GM12878 (cell line): ENCODE data around the gene LEF1. TPM values are rescaled to one million over a fixed set of nuclear protein-coding genes. Genes with fewer than 3 reads are reported as not detected.

Source experiments
- ATAC-seq: fragments of 200-7000 bp; cut with Tn5 transposase; 3 replicates; pipeline ENCODE4 v1.9.1; 2020; ENCODE audit warnings: mild to moderate bottlenecking, moderate library complexity
- BruUV-seq: library from RNA; stranded (reverse); fragments of 400-500 nt; replicated peaks from 2 replicates; lab custom pipeline; 2021; lab: Mats Ljungman, UMichigan
- CTCF ChIA-PET: fragments of 300-600 bp; sonication (Branson Sonifier 250); formaldehyde crosslinking; extraction: SDS; loops from one replicate; lab custom pipeline; 2021; ENCODE audit warnings: inconsistent platforms; lab: Yijun Ruan, JAX
- POLR2A ChIA-PET: fragments of 350-600 bp; formaldehyde crosslinking; extraction: SDS; loops from one replicate; lab custom pipeline; 2021; ENCODE audit warnings: inconsistent platforms; lab: Charles Lee
- RAD21 ChIA-PET: fragments of 300-600 bp; sonication (Branson Sonifier 250); formaldehyde crosslinking; loops from one replicate; lab custom pipeline; 2023; ENCODE audit warnings: antibody characterized with exemption; ENCODE audit not compliant: unreplicated experiment; lab: Charles Lee
- SMC1A ChIA-PET: fragments of 300-600 bp; sonication (Branson Sonifier 250); formaldehyde crosslinking; loops from one replicate; lab custom pipeline; 2023; ENCODE audit not compliant: unreplicated experiment, uncharacterized antibody; lab: Charles Lee
- DNase-seq: peaks from one replicate; pipeline ENCODE4 v3.0.0-alpha.2; 2011; ENCODE audit warnings: low read depth, low spot score
- FAIRE-seq: peaks from 3 replicates; lab custom pipeline; 2011; peaks lifted over from hg19 to GRCh38; lab: Jason Lieb, UNC
- H2AFZ ChIP-seq: 2 replicates; pipeline ENCODE4 v1.6.0; 2011; ENCODE audit warnings: low read depth, low read length, control low read depth; ENCODE audit not compliant: control insufficient read depth
- H3K27ac ChIP-seq: 2 replicates; pipeline ENCODE4 v1.5.1; 2011; ENCODE audit warnings: control low read depth; ENCODE audit not compliant: control insufficient read depth, insufficient read depth
- H3K27me3 ChIP-seq, 2 experiments: replicated peaks in 1 of 2; 2 replicates each; pipeline versions ENCODE4 v1.6.0 to v1.6.1; 2011; ENCODE audit warnings: low read length in 1 of 2; ENCODE audit not compliant: control insufficient read depth in 2 of 2, insufficient read depth in 2 of 2
- H3K36me3 ChIP-seq, 2 experiments: 2 replicates each; pipeline ENCODE4 v1.5.1; 2011; ENCODE audit warnings: low read length in 1 of 2; ENCODE audit not compliant: control insufficient read depth in 2 of 2, insufficient read depth in 2 of 2
- H3K4me1 ChIP-seq: 2 replicates; pipeline ENCODE4 v1.6.1; 2011; ENCODE audit warnings: mild to moderate bottlenecking, low read length, moderate library complexity, mixed read lengths; ENCODE audit not compliant: control insufficient read depth, insufficient read depth
- H3K4me2 ChIP-seq: 2 replicates; pipeline ENCODE4 v1.6.0; 2011; ENCODE audit warnings: control low read depth; ENCODE audit not compliant: control insufficient read depth, insufficient read depth
- H3K4me3 ChIP-seq: fragments of 200-600 bp; sonication (generic); 2 replicates; pipeline ENCODE4 v1.5.1; 2016
- H3K79me2 ChIP-seq: 2 replicates; pipeline ENCODE4 v1.6.0; 2011; ENCODE audit warnings: low read length; ENCODE audit not compliant: control insufficient read depth, insufficient read depth
- H3K9ac ChIP-seq: 2 replicates; pipeline ENCODE4 v1.8.0; 2011; ENCODE audit warnings: low read length, control low read depth, mixed read lengths; ENCODE audit not compliant: control insufficient read depth, insufficient read depth
- H3K9me3 ChIP-seq: replicated peaks from 3 replicates; pipeline ENCODE4 v1.5.1; 2011; ENCODE audit warnings: mild to moderate bottlenecking, low read length; ENCODE audit not compliant: control insufficient read depth, insufficient read depth
- H4K20me1 ChIP-seq: 2 replicates; pipeline ENCODE4 v1.6.0; 2011; ENCODE audit not compliant: control insufficient read depth, insufficient read depth
- EGR1 ChIP-seq, 2 experiments: IDR thresholded peaks; 1 replicate in 1 of 2; 2 replicates in 1 of 2; pipeline ENCODE4 v1.6.1; 2011 to 2012; ENCODE audit warnings: low read depth in 2 of 2, low read length in 2 of 2, borderline replicate concordance in 1 of 2, mild to moderate bottlenecking in 1 of 2, moderate library complexity in 1 of 2
- TCF12 ChIP-seq: IDR thresholded peaks from 2 replicates; pipeline ENCODE4 v1.6.1; 2011; ENCODE audit warnings: low read depth, mild to moderate bottlenecking, low read length
- WGBS: methylation state at CpG from one replicate; pipeline ENCODE4 v1.1.6; 2016; ENCODE audit warnings: low lambda C conversion rate; ENCODE audit not compliant: insufficient replicate concordance, insufficient coverage; ENCODE audit errors: missing lambda C conversion rate; 5-methylcytosine and 5-hydroxymethylcytosine counted together
- in situ Hi-C: fragments of 300-500 bp; cut with MboI; formaldehyde crosslinking; loops from 9 replicates; pipeline ENCODE4 v1.14.3; 2018; ENCODE audit warnings: mixed read lengths
- intact Hi-C: fragments of 100-400 bp; cut with micrococcal nuclease; formaldehyde crosslinking; loops from one replicate; pipeline ENCODE4 v1.14.2; 2022; ENCODE audit not compliant: unreplicated experiment
- polyA plus RNA-seq, 11 experiments: library from polyadenylated mRNA; depleted of rRNA in 4 of 11; unstranded in 6 of 11; stranded (reverse) in 5 of 11; fragments of >200 nt; fragmentation: Nextera tagmentation in 4 of 11; fragmentation: Illumina TruSeq in 1 of 11; extraction: Ambion mirVana in 4 of 11; extraction: Trizol in 1 of 11; gene quantifications; 1 replicate in 1 of 11; 2 replicates in 10 of 11; pipeline versions ENCODE4 v1.2.1 to v1.2.3, GENCODE V29; 2011 to 2016; ENCODE audit warnings: inconsistent platforms in 2 of 11, missing spikeins in 2 of 11, low read depth in 1 of 11
- total RNA-seq, 4 experiments: library from RNA; depleted of rRNA in 3 of 4; stranded (reverse); fragments of >200 nt in 3 of 4; fragmentation: Illumina TruSeq in 1 of 4; extraction: Trizol in 1 of 4; gene quantifications; 2 replicates each; pipeline versions ENCODE4 v1.2.1 to v1.2.3, GENCODE V29; 2013 to 2021

Gene LEF1
- total and polyA plus RNA-seq, 10 of the 15 experiments (the other 5 are each of a cell fraction or from before 2014, with no cell fraction given), result 10.2 to 38.1 (median 19.5) TPM

- no TSS peak for BruUV-seq
- H4K20me1 ChIP-seq, result no peaks in the 10 kb centered on the region
- no peak overlapping the region for H2AFZ ChIP-seq
- POLR2A ChIA-PET, result interaction anchor here (1.1 to 1.5 kb wide), 3 partner anchors 9 to 124 kb away, joined by 3 to 7 read pairs (median 3); no protein-coding TSS in a partner anchor
- H3K9ac ChIP-seq, result no peak overlapping the region
- in situ Hi-C loops (no loop called here), intact Hi-C loops (loop anchor here (5.0 kb wide), 1 partner anchor 50 kb away; the partner anchor contains the start of gene LEF1)
- no peaks in the 10 kb centered on the region for H3K79me2 ChIP-seq
- DNase-seq, result no peak
- 0 out of 2 replicates have a peak, but pooled peaks have one; percentile 18 for TF ChIP-seq TCF12
- no peak for TF ChIP-seq EGR1 (IDR thresholded peaks at IDR 0.05; ENCODE audit: borderline replicate concordance in 1 of 2, low read depth in 2 of 2, low read length in 2 of 2)
- H3K4me3 ChIP-seq, result no peak overlapping the region
- no peaks in the 10 kb centered on the region for H3K27me3 ChIP-seq
- SMC1A ChIA-PET, result interaction anchor here (0.9 to 6.4 kb wide), 10 partner anchors 8 to 123 kb away, joined by 3 to 44 read pairs (median 4); no protein-coding TSS in a partner anchor
- CTCF ChIA-PET, result interaction anchor here (1.1 to 1.8 kb wide), 6 partner anchors 21 to 455 kb away, joined by 3 to 5 read pairs (median 4); no protein-coding TSS in a partner anchor
- no peak for FAIRE-seq
- 64% methylated on average over 6 of the region's 7 CpGs for WGBS
- peaks cover 29% of the 10 kb centered on the region for H3K4me1 ChIP-seq
- no peak overlapping the region for H3K27ac ChIP-seq
- no peak for ATAC-seq
- RAD21 ChIA-PET, result interaction anchor here (0.5 to 2.3 kb wide), 9 partner anchors 9 to 55 kb away, joined by 3 to 11 read pairs (median 5); partner anchors contain the start of gene LEF1
- no peaks in the 10 kb centered on the region for H3K36me3 ChIP-seq
- H3K4me2 ChIP-seq, result peak overlapping the region; percentile 28; the same call in 1 of the 2 replicates
- no peaks in the 10 kb centered on the region for H3K9me3 ChIP-seq
These were observed 51.1 kb downstream of the LEF1 start for GRCh38 chr4:108117418-108118182.
